Stimulated activated CD4-positive, alpha-beta T cell treated with anti-CD3 and anti-CD28 coated beads, Interleukin-1b, Interleukin-23, amount 100 ng/mL, for 48 hours (primary cell): ENCODE data around the gene ZNF674.
"Not testable (repeated sequence)": the region's sequence is repeated elsewhere in the genome, so short reads cannot be mapped to it uniquely, and the experiment has no call there.

Experiments used
- DNase-seq: peaks from one replicate; pipeline ENCODE4 v3.0.0-alpha.2; 2020

The ZNF674 gene

DNA sequence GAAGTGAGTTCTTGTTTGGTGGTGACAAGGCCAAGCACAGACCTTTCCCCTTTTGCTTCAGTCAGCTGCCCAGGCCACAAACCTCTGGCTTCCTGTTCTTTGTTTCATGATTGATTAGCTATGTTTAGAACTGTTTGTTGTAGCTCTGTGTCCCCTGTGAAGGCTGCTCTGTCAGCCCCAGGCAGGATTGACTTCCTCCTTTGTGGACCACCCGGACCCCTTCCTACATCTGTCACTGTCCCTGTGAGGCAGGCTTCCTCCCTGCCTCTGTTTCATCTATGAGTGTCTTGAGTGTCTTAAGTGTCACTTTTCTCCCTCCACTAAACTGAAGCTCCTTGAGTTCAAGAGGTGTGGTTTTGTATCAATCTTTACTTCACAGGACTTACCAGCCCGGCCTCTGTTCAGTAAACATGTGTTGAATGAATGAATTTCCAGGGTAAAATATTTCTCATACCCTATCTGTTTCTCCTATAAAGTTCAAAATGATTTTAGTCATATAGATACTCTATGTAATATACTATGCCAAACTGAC is 83.5 kb downstream of the ZNF674 start:
- DNase-seq: no peak

GRCh38 chrX:46460801-46461659 is 84.2 kb downstream of the ZNF674 start:
- DNase-seq: not testable (repeated sequence)

DNA sequence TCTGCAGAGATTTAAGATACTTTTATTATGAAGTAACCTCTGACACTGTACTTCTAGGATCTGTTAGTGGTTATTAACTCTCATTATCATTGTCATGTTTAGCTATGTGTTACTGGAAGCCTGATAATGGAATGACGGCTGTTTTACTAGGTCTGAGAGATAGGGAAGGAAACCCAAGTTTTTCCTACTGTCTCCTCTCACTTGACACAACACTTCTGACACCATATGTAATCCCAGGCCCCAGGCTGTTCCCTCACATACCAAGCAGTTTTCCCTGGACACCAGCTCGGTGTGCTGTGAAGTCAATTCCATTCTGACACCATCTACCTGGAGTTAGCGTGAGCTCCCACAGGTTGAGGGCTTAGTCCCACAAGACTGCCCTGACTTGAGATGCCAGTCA is 85.6 kb downstream of the ZNF674 start:
- no peak for DNase-seq

DNA sequence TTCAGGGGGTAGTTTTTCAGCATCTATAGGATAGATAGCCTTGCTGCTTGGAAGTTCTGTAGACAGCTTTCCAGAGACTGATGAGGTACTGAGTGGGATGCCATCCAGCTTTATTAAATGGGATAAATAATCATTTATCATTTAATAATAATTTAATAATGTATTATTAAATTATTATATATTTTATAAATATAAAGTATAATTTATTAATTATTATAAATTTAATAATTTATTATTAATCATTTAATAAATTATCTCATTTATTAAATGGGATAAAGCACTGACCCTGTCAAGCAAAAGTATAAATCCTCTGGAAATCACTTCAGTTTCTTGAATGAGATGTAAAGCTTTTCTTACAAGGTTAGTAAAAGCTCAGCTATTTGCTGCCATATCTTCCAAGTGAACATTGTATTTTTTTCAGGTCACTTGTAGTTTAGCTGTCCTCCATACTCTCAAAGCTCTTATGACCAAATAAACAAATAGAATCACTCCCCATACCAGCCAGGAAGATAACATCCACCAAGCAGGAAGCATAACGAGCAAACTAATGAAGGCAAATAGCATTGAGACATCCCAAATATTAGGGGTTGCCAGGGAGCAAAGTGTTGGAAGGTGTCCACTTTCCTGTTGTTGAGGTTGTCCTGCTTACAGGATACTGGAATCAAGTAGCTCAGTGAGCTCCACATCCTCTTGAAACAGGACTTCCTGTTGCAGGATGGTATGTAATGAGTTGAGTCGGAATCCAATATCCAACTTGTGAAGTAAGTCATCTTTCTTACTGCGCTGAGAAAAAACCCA is 88.9 kb downstream of the ZNF674 start:
- DNase-seq: no peak
